Astrocyte of the cerebellum (primary cell): Measurements from ENCODE around the gene TNS3.
"Not testable (repeated sequence)": the region's sequence is repeated elsewhere in the genome, so short reads cannot be mapped to it uniquely, and the experiment has no call there.

Source experiments
- DNase-seq: peaks from one replicate; pipeline ENCODE4 v3.0.0-alpha.2; 2011; ENCODE audit warnings: low read depth
- H3K4me3 ChIP-seq: 2 replicates; pipeline ENCODE4 v1.5.1; 2011; ENCODE audit warnings: mild to moderate bottlenecking, low read depth, low read length, moderate library complexity
- in situ Hi-C: cut with HindIII; loops from 2 replicates; pipeline ENCODE4 v1.10.0; 2017; ENCODE audit warnings: low sequenced_read_pairs
- TF ChIP-seq, protein P1 (sequence below): IDR thresholded peaks from 2 replicates; pipeline ENCODE4 v1.5.1; 2012; ENCODE audit warnings: low read length, low read depth, moderate library complexity, mild to moderate bottlenecking; ENCODE audit errors: missing control alignments

Gene TNS3

GRCh38 chr7:47586925-47587324, 5.0 kb upstream of the TNS3 start:
- H3K4me3 ChIP-seq, result no peak overlapping the region
- no peak for DNase-seq
- TF ChIP-seq, protein P1, sequence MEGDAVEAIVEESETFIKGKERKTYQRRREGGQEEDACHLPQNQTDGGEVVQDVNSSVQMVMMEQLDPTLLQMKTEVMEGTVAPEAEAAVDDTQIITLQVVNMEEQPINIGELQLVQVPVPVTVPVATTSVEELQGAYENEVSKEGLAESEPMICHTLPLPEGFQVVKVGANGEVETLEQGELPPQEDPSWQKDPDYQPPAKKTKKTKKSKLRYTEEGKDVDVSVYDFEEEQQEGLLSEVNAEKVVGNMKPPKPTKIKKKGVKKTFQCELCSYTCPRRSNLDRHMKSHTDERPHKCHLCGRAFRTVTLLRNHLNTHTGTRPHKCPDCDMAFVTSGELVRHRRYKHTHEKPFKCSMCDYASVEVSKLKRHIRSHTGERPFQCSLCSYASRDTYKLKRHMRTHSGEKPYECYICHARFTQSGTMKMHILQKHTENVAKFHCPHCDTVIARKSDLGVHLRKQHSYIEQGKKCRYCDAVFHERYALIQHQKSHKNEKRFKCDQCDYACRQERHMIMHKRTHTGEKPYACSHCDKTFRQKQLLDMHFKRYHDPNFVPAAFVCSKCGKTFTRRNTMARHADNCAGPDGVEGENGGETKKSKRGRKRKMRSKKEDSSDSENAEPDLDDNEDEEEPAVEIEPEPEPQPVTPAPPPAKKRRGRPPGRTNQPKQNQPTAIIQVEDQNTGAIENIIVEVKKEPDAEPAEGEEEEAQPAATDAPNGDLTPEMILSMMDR, result no peak
- in situ Hi-C loops, result no loop called here

DNA sequence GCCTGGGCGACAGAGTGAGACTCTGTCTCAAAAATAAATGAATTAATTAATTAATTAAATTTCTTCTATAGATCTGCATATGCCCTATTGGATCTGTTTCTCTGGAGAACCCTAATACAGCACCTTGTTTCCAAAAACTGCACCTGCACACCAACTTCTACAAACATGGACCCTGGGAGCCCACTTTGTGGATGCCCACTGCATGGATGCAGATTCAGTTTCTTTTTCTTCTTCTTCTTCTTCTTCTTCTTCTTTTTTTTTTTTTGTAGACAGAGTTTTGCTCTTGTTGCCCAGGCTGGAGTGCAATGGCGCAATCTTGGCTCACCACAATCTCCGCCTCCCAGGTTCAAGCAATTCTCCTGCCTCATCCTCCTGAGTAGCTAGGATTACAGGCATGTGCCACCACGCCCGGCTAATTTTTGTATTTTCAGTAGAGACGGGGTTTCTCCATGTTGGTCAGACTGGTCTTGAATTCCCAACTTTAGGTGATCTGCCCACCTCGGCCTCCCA, 4.3 kb upstream of the TNS3 start:
- DNase-seq, in situ Hi-C loops, H3K4me3 ChIP-seq: not testable (repeated sequence)

- no peak for DNase-seq
- in situ Hi-C loops, result no loop called here
- TF ChIP-seq, protein P1, result no peak
- no peak overlapping the region for H3K4me3 ChIP-seq
Observed at GRCh38 chr7:47584536-47584895, 2.6 kb upstream of the TNS3 start.

DNA sequence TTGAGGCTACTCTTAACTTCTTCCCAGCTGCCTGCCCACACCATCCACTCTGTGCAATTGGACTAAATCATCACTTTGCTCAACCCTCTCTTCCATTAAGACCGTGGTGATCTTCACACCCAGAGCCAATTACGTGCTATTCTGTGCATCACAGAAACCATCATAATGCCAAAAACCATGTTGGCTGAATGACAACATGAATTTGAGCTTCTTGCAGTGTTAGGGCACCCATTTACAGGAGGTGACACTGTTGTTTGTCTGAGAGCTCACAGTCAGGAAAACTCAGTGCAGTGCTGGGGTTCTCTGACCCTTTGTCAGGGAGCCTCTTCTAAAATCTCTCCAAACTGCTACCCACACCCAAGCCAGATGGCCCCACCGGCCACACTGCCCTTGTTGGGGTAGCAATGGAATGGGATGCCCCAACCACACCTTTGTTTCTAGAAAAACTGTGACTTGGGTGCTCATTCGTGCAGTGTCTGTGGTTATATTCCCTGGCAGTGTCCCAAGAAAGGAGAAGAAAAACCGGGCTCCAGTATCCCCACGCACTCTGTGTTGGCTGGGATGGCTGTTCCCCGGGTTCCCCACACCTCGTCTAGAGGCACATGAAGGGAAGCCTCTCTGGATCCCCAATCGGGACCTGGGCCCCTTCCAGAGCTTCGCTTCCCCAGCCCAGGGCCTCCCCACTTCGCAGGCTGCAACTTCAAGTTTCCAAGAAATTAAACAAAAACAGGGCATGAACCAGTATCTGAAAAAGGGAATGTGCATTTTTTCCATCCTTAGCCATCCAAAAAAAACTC, 2.0 kb upstream of the TNS3 start:
- in situ Hi-C loops, result no loop called here
- TF ChIP-seq, protein P1, result no peak

DNA sequence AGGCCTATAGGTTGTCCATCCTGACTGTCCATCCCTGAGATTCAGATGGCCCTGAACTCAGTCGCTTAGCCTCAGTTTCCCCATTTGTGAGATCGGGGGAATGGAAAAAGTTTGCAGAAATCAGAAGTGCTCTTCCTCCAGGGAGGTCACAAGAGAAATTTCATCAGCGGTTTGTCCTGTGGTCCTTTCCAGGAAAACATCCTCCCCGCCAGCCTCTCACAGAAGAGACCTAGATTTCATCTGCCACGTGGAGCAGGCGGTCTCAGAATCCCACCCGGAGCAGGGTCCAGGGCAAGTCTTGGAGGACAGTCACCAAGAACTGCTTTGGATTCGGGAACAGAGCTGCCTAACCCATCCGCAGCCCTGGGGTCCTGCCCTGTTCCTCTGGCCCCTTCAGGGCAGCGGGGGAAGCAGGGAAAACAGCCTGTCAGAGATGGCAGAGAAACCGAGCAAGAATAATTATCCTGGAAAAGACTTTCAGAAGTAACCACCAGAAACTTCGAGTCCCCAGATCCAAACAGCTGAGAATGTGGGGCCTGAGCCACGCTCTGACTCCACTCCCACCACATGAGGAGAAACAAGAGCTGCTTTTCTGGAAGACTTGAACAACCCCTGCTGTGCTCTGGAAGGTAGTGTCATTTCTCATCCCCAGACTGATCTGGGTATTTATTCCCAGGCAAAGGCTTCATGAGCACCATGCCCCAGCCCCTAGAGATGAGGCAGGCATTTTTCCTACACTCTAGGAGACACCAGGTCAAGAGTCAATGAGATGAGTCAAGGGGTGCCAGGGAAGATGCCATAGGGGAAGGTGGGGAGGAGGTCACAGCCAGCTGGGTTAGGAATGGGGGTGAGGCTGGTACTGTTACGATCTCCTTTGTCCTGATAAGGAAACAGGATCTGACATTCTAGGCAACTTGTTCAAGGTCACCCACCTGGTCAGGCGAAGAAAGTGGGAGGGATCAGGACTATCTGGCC, 1.1 kb upstream of the TNS3 start:
- H3K4me3 ChIP-seq, result peak overlapping the region; percentile 85
- TF ChIP-seq, protein P1, result no peak
- in situ Hi-C loops, result no loop called here
- peak; percentile 94 for DNase-seq

More for the DNA sequence above, 2.0 kb upstream of the TNS3 start:
- no peak overlapping the region for H3K4me3 ChIP-seq
- no peak for DNase-seq

DNA sequence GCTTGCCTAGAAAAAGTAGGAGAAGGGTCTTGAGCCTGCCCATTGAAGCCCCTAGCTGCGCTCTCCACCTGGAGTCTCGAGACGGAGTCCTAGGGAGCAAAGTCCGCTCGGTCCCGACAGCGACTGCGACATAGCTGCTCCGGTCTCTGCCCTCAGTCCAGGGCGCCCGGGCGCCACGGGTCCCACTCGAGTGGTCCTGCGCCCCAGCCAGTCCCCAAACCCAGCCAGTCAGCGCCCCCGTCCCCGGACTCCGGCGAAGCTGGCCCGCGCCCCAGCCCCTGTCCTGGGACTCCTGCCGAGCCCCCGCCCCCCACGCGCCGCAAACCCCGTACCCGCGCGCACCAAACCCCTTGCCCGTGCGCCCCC, 490 bp downstream of the TNS3 start:
- in situ Hi-C loops, result no loop called here
- H3K4me3 ChIP-seq, result peak overlapping the region; percentile 85
- TF ChIP-seq, protein P1, result no peak
- DNase-seq, result no peak
